Vagina (tissue), 2 donors: ENCODE measurements around the gene NFATC4.

Experiments used
- POLR2A ChIP-seq, 2 donors: fragments of 450-650 bp; IDR thresholded peaks; one replicate each; pipeline ENCODE4 v1.6.1; 2017; ENCODE audit warnings: antibody characterized with exemption in 2 of 2, mild to moderate bottlenecking in 2 of 2, moderate library complexity in 2 of 2
- POLR2AphosphoS5 ChIP-seq, 2 donors: sonication (generic); formaldehyde crosslinking; IDR thresholded peaks; one replicate each; pipeline ENCODE4 v1.9.0; 2017; ENCODE audit warnings: antibody characterized with exemption in 2 of 2, mild to moderate bottlenecking in 2 of 2, low read depth in 1 of 2; ENCODE audit not compliant: insufficient read depth in 1 of 2
- TF ChIP-seq, protein P1 (sequence below), 3 experiments: fragments of 450-650 bp in 2 of 3; fragments of 200-600 bp in 1 of 3; sonication (generic) in 1 of 3; IDR thresholded peaks; one replicate each; pipeline ENCODE4 v1.5.1; 2017 to 2019; ENCODE audit warnings: antibody characterized with exemption in 3 of 3, mild to moderate bottlenecking in 2 of 3, moderate library complexity in 2 of 3

- TF ChIP-seq POLR2A (IDR thresholded peaks at IDR 0.05): no peak
- TF ChIP-seq POLR2AphosphoS5 (IDR thresholded peaks at IDR 0.05; ENCODE audit: insufficient read depth in 1 of 2, low read depth in 1 of 2): no peak
- TF ChIP-seq, protein P1, sequence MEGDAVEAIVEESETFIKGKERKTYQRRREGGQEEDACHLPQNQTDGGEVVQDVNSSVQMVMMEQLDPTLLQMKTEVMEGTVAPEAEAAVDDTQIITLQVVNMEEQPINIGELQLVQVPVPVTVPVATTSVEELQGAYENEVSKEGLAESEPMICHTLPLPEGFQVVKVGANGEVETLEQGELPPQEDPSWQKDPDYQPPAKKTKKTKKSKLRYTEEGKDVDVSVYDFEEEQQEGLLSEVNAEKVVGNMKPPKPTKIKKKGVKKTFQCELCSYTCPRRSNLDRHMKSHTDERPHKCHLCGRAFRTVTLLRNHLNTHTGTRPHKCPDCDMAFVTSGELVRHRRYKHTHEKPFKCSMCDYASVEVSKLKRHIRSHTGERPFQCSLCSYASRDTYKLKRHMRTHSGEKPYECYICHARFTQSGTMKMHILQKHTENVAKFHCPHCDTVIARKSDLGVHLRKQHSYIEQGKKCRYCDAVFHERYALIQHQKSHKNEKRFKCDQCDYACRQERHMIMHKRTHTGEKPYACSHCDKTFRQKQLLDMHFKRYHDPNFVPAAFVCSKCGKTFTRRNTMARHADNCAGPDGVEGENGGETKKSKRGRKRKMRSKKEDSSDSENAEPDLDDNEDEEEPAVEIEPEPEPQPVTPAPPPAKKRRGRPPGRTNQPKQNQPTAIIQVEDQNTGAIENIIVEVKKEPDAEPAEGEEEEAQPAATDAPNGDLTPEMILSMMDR (IDR thresholded peaks at IDR 0.05): no peak
These were observed 31.5 kb downstream of the NFATC4 start for GRCh38 chr14:24399447-24399822.
